Keratinocyte (primary cell): ENCODE data around the gene SDCCAG8. TPM values are rescaled to one million over a fixed set of nuclear protein-coding genes. Genes with fewer than 3 reads are reported as not detected.

Source experiments
- DNase-seq: peaks from one replicate; pipeline ENCODE4 v3.0.0-alpha.2; 2011; ENCODE audit warnings: low read depth, missing footprints, low spot score
- FAIRE-seq: peaks from 2 replicates; lab custom pipeline; 2011; peaks lifted over from hg19 to GRCh38; lab: Jason Lieb, UNC
- H2AFZ ChIP-seq: 2 replicates; pipeline ENCODE4 v1.6.0; 2012; ENCODE audit warnings: low read length, control low read depth, inconsistent platforms; ENCODE audit not compliant: control insufficient read depth
- H3K27ac ChIP-seq: 2 replicates; pipeline ENCODE4 v1.5.1; 2011; ENCODE audit warnings: low read length; ENCODE audit not compliant: control insufficient read depth, insufficient read depth
- H3K27me3 ChIP-seq: 3 replicates; pipeline ENCODE4 v1.6.0; 2011; ENCODE audit warnings: low read length; ENCODE audit not compliant: control insufficient read depth, insufficient read depth; ENCODE audit errors: extremely low read depth
- H3K36me3 ChIP-seq, 2 experiments: 2 replicates in 1 of 2; 3 replicates in 1 of 2; pipeline ENCODE4 v1.5.1; 2011; ENCODE audit warnings: low read length in 2 of 2, mild to moderate bottlenecking in 1 of 2; ENCODE audit not compliant: control insufficient read depth in 2 of 2, insufficient read depth in 2 of 2; ENCODE audit errors: extremely low read depth in 1 of 2
- H3K4me1 ChIP-seq: 3 replicates; pipeline ENCODE4 v1.5.1; 2011; ENCODE audit warnings: low read length; ENCODE audit not compliant: control insufficient read depth, insufficient read depth; ENCODE audit errors: extremely low read depth
- H3K4me2 ChIP-seq: 3 replicates; pipeline ENCODE4 v1.6.0; 2011; ENCODE audit warnings: low read depth, low read length; ENCODE audit not compliant: control insufficient read depth, insufficient read depth; ENCODE audit errors: extremely low read depth
- H3K4me3 ChIP-seq, 3 experiments: fragments of 200-600 bp in 1 of 3; sonication (generic) in 1 of 3; 2 replicates in 2 of 3; 3 replicates in 1 of 3; pipeline ENCODE4 v1.5.1; 2011 to 2016; ENCODE audit warnings: low read length in 3 of 3, mild to moderate bottlenecking in 3 of 3, control low read depth in 2 of 3, inconsistent platforms in 1 of 3, low read depth in 1 of 3, mixed read lengths in 1 of 3, mixed run types in 1 of 3, moderate library complexity in 1 of 3; ENCODE audit not compliant: control insufficient read depth in 2 of 3, insufficient read depth in 2 of 3; ENCODE audit errors: extremely low read depth in 1 of 3
- H3K79me2 ChIP-seq: 2 replicates; pipeline ENCODE4 v1.6.0; 2012; ENCODE audit warnings: low read length; ENCODE audit not compliant: control insufficient read depth, insufficient read depth
- H3K9ac ChIP-seq: 3 replicates; pipeline ENCODE4 v1.6.0; 2011; ENCODE audit warnings: low read length; ENCODE audit not compliant: control insufficient read depth, insufficient read depth; ENCODE audit errors: extremely low read depth
- H3K9me1 ChIP-seq: 3 replicates; pipeline ENCODE4 v1.6.0; 2011; ENCODE audit warnings: low read length; ENCODE audit not compliant: control insufficient read depth, insufficient read depth; ENCODE audit errors: extremely low read depth
- H3K9me3 ChIP-seq: 2 replicates; pipeline ENCODE4 v1.5.1; 2012; ENCODE audit warnings: low read depth, low read length; ENCODE audit not compliant: control insufficient read depth
- H4K20me1 ChIP-seq: 3 replicates; pipeline ENCODE4 v1.6.0; 2011; ENCODE audit warnings: low read length; ENCODE audit not compliant: control insufficient read depth, insufficient read depth; ENCODE audit errors: extremely low read depth
- CTCF ChIP-seq, 3 experiments: IDR thresholded peaks in 1 of 3; conservative IDR thresholded peaks in 1 of 3; optimal IDR thresholded peaks in 1 of 3; 2 replicates in 2 of 3; 3 replicates in 1 of 3; pipeline versions ENCODE3 to v1.5.1; 2011; ENCODE audit warnings: low read length in 3 of 3, mild to moderate bottlenecking in 3 of 3, moderate library complexity in 2 of 3, control low read depth in 1 of 3, inconsistent platforms in 1 of 3; ENCODE audit not compliant: insufficient read depth in 2 of 3; ENCODE audit errors: extremely low read depth in 1 of 3
- EZH2 ChIP-seq: IDR thresholded peaks from one replicate; pipeline ENCODE4 v1.6.1; 2012; ENCODE audit warnings: inconsistent platforms, mild to moderate bottlenecking, low read length, moderate library complexity
- dilution Hi-C: fragments of 300-500 bp; cut with MboI; formaldehyde crosslinking; loops from one replicate; pipeline ENCODE4 v1.7.0; 2020; ENCODE audit warnings: low sequenced_read_pairs; ENCODE audit not compliant: extremely low pct_ligation_motif_present
- polyA plus RNA-seq, 5 experiments: library from polyadenylated mRNA; depleted of rRNA in 3 of 5; stranded (reverse) in 3 of 5; stranded (forward) in 1 of 5; unstranded in 1 of 5; fragments of >200 nt; gene quantifications; 1 replicate in 1 of 5; 2 replicates in 3 of 5; 3 replicates in 1 of 5; pipeline versions ENCODE4 v1.2.1 to v1.2.3, GENCODE V29; 2011 to 2012; ENCODE audit warnings: missing spikeins in 2 of 5, low read depth in 1 of 5, low replicate concordance in 1 of 5

Gene SDCCAG8
- polyA plus RNA-seq, 1 donor (not counting 4 experiments of a cell fraction or from before 2014, with no cell fraction given): 61.6 TPM

GRCh38 chr1:243394066-243394465 lies 138.2 kb downstream of the SDCCAG8 start:
- Histone ChIP-seq H3K9ac (no peak overlapping the region), H2AFZ (no peak overlapping the region), H3K27me3 (no peaks in the 10 kb centered on the region), H3K9me1 (no peaks in the 10 kb centered on the region), H3K79me2 (no peaks in the 10 kb centered on the region), H3K36me3 (peaks cover 0 to 1% of the 10 kb centered on the region in 2 experiments), H3K27ac (no peak overlapping the region), H4K20me1 (no peaks in the 10 kb centered on the region), H3K4me1 (no peaks in the 10 kb centered on the region), H3K4me2 (no peak overlapping the region), H3K9me3 (no peaks in the 10 kb centered on the region), H3K4me3 (no peak overlapping the region)
- FAIRE-seq (no peak), DNase-seq (no peak)
- TF ChIP-seq EZH2 (no peak), CTCF (optimal IDR thresholded peaks at IDR 0.05 in 1 of 3, IDR thresholded peaks at IDR 0.05 in 1 of 3, conservative IDR thresholded peaks at IDR 0.05 in 1 of 3; ENCODE audit: extremely low read depth in 1 of 3, insufficient read depth in 2 of 3, low read length in 3 of 3) (no peak)
- dilution Hi-C loops: no loop called here

- Histone ChIP-seq H3K79me2 (no peaks in the 10 kb centered on the region), H3K36me3 (peaks cover 0 to 1% of the 10 kb centered on the region in 2 experiments), H3K27me3 (no peaks in the 10 kb centered on the region), H3K9ac (no peak overlapping the region), H3K4me3 (no peak overlapping the region), H2AFZ (no peak overlapping the region), H3K4me2 (no peak overlapping the region), H4K20me1 (no peaks in the 10 kb centered on the region), H3K9me1 (no peaks in the 10 kb centered on the region), H3K9me3 (no peaks in the 10 kb centered on the region), H3K27ac (no peak overlapping the region), H3K4me1 (no peaks in the 10 kb centered on the region)
- TF ChIP-seq CTCF (optimal IDR thresholded peaks at IDR 0.05 in 1 of 3, IDR thresholded peaks at IDR 0.05 in 1 of 3, conservative IDR thresholded peaks at IDR 0.05 in 1 of 3; ENCODE audit: extremely low read depth in 1 of 3, insufficient read depth in 2 of 3, low read length in 3 of 3): no peak
- TF ChIP-seq EZH2: no peak
- dilution Hi-C loops: no loop called here
- FAIRE-seq: no peak
- no peak for DNase-seq
These were observed 139.0 kb downstream of the SDCCAG8 start for GRCh38 chr1:243394601-243395464.
